Left forelimb (tissue), 1 donor: ENCODE results near the gene PGM2.

ENCODE experiments used
- DNase-seq: peaks from one replicate; pipeline ENCODE4 v3.0.0-alpha.2; 2018; ENCODE audit warnings: low spot score

The PGM2 gene

GRCh38 chr4:37864786-37865185, 38.3 kb downstream of the PGM2 start:
- DNase-seq: no peak

- no peak for DNase-seq
These were observed 39.0 kb downstream of the PGM2 start for GRCh38 chr4:37865450-37865849.

- no peak for DNase-seq
These were observed 40.6 kb downstream of the PGM2 start for GRCh38 chr4:37867102-37867501.

- no peak for DNase-seq
These were observed 41.8 kb downstream of the PGM2 start for GRCh38 chr4:37868238-37868637.

GRCh38 chr4:37872310-37872988, 46.0 kb downstream of the PGM2 start:
- DNase-seq: no peak

- no peak for DNase-seq
These were observed 46.9 kb downstream of the PGM2 start for GRCh38 chr4:37873386-37873785.

- DNase-seq: no peak
These were observed 49.7 kb downstream of the PGM2 start for GRCh38 chr4:37876156-37876555.

- DNase-seq: no peak
These were observed 52.9 kb downstream of the PGM2 start for GRCh38 chr4:37879365-37879764.

GRCh38 chr4:37881811-37882210, 55.3 kb downstream of the PGM2 start:
- DNase-seq: no peak

GRCh38 chr4:37882665-37883296, 56.3 kb downstream of the PGM2 start:
- DNase-seq: no peak

GRCh38 chr4:37884855-37885487, 58.5 kb downstream of the PGM2 start:
- DNase-seq: no peak

GRCh38 chr4:37885496-37885895, 59.0 kb downstream of the PGM2 start:
- no peak for DNase-seq

GRCh38 chr4:37889849-37890800, 63.6 kb downstream of the PGM2 start:
- no peak for DNase-seq

- DNase-seq: no peak
These were observed 64.3 kb downstream of the PGM2 start, which contains the start of gene TBC1D1 for GRCh38 chr4:37890801-37891259. Gene TBC1D1 (plus strand): TSS chr4:37891084. CDS start chr4:37902096, 11,012 bp downstream.

- no peak for DNase-seq
These were observed 65.0 kb downstream of the PGM2 start for GRCh38 chr4:37891260-37892159.

GRCh38 chr4:37892641-37893040, 66.2 kb downstream of the PGM2 start:
- no peak for DNase-seq

GRCh38 chr4:37893164-37893563, 66.7 kb downstream of the PGM2 start:
- DNase-seq: no peak

GRCh38 chr4:37895271-37895670, 68.8 kb downstream of the PGM2 start:
- no peak for DNase-seq

- no peak for DNase-seq
These were observed 69.8 kb downstream of the PGM2 start for GRCh38 chr4:37896206-37896860.

GRCh38 chr4:37902212-37902611, 75.7 kb downstream of the PGM2 start:
- no peak for DNase-seq
